OCI-LY1 (cell line): ENCODE results near the gene ITGA1.

Experiments used
- H2AFZ ChIP-seq: fragments of 200-600 bp; sonication (generic), shearing (Covaris generic); 2 replicates; pipeline ENCODE4 v1.6.0; 2014; ENCODE audit warnings: antibody characterized with exemption, mild to moderate bottlenecking, low read length
- H3F3A ChIP-seq: fragments of 200-600 bp; sonication (generic), shearing (Covaris generic); 2 replicates; pipeline ENCODE4 v1.6.0; 2014; ENCODE audit warnings: mild to moderate bottlenecking, antibody characterized with exemption, low read length, moderate library complexity; ENCODE audit not compliant: insufficient read depth
- H3K27ac ChIP-seq: fragments of 200-600 bp; sonication (generic); 2 replicates; pipeline ENCODE4 v1.5.1; 2014; ENCODE audit warnings: low read length, mixed run types, mild to moderate bottlenecking, low read depth; ENCODE audit not compliant: poor library complexity, severe bottlenecking
- H3K27me3 ChIP-seq: fragments of 200-600 bp; sonication (generic); 2 replicates; pipeline ENCODE4 v1.6.0; 2014; ENCODE audit warnings: antibody characterized with exemption, mild to moderate bottlenecking, low read length, moderate library complexity; ENCODE audit not compliant: insufficient read depth
- H3K36me3 ChIP-seq: fragments of 200-600 bp; sonication (generic); 2 replicates; pipeline ENCODE4 v1.6.1; 2014; ENCODE audit warnings: mild to moderate bottlenecking, antibody characterized with exemption, low read length, moderate library complexity, mixed read lengths; ENCODE audit not compliant: insufficient read depth
- H3K4me1 ChIP-seq: fragments of 200-600 bp; sonication (generic); 2 replicates; pipeline ENCODE4 v1.5.1; 2014; ENCODE audit warnings: mild to moderate bottlenecking, low read length, moderate library complexity; ENCODE audit not compliant: insufficient read depth, severe bottlenecking
- H3K4me2 ChIP-seq: fragments of 200-600 bp; sonication (generic), shearing (Covaris generic); 2 replicates; pipeline ENCODE4 v1.6.1; 2014; ENCODE audit warnings: low read length
- H3K4me3 ChIP-seq: fragments of 200-600 bp; sonication (generic); 2 replicates; pipeline ENCODE4 v1.5.1; 2014; ENCODE audit warnings: low read length, low read depth, mild to moderate bottlenecking, mixed read lengths; ENCODE audit not compliant: poor library complexity, severe bottlenecking
- H3K79me2 ChIP-seq: fragments of 200-600 bp; shearing (Covaris generic); 2 replicates; pipeline ENCODE4 v1.6.1; 2016; ENCODE audit warnings: mixed run types, low read length, mixed read lengths; ENCODE audit not compliant: insufficient read depth
- H3K9ac ChIP-seq: fragments of 200-600 bp; sonication (generic), shearing (Covaris generic); 2 replicates; pipeline ENCODE4 v1.6.1; 2014; ENCODE audit warnings: mild to moderate bottlenecking, low read length, mixed read lengths
- H3K9me2 ChIP-seq: fragments of 200-600 bp; sonication (generic), shearing (Covaris generic); 2 replicates; pipeline ENCODE4 v1.6.1; 2014; ENCODE audit warnings: low read depth, mild to moderate bottlenecking, low read length, mixed read lengths
- H3K9me3 ChIP-seq: fragments of 200-600 bp; shearing (Covaris generic); 2 replicates; pipeline ENCODE4 v1.6.1; 2014; ENCODE audit warnings: low read length, mixed read lengths
- H4K20me1 ChIP-seq: fragments of 200-600 bp; sonication (generic), shearing (Covaris generic); 2 replicates; pipeline ENCODE4 v1.6.0; 2016; ENCODE audit warnings: mild to moderate bottlenecking, low read length; ENCODE audit not compliant: insufficient read depth
- CTCF ChIP-seq: fragments of 200-600 bp; sonication (generic), shearing (Covaris generic); IDR thresholded peaks from 2 replicates; pipeline ENCODE4 v1.5.1; 2017; ENCODE audit warnings: mild to moderate bottlenecking, antibody characterized with exemption, low read length, moderate library complexity, mixed read lengths
- EZH2 ChIP-seq: fragments of 200-600 bp; sonication (generic), shearing (Covaris generic); IDR thresholded peaks from 2 replicates; pipeline ENCODE4 v1.8.0; 2017; ENCODE audit warnings: borderline replicate concordance, mixed run types, mild to moderate bottlenecking, antibody characterized with exemption, low read length, moderate library complexity, mixed read lengths

Gene ITGA1

GRCh38 chr5:52996979-52997378, 209.3 kb downstream of the ITGA1 start:
- no peak overlapping the region for H3K27ac ChIP-seq
- TF ChIP-seq EZH2 (no peak), CTCF (no peak)
- no peaks in the 10 kb centered on the region for H3K79me2 ChIP-seq
- no peaks in the 10 kb centered on the region for H3K4me1 ChIP-seq
- no peak overlapping the region for H3K9ac ChIP-seq
- H3K4me2 ChIP-seq: no peak overlapping the region
- H2AFZ ChIP-seq: no peak overlapping the region
- H3K27me3 ChIP-seq: no peaks in the 10 kb centered on the region
- no peaks in the 10 kb centered on the region for H4K20me1 ChIP-seq
- no peaks in the 10 kb centered on the region for H3K36me3 ChIP-seq
- H3K4me3 ChIP-seq: no peak overlapping the region
- no peaks in the 10 kb centered on the region for H3K9me2 ChIP-seq
- no peaks in the 10 kb centered on the region for H3F3A ChIP-seq
- no peaks in the 10 kb centered on the region for H3K9me3 ChIP-seq

- H3K27me3 ChIP-seq: no peaks in the 10 kb centered on the region
- no peak overlapping the region for H3K4me2 ChIP-seq
- H2AFZ ChIP-seq: no peak overlapping the region
- H3K4me3 ChIP-seq: no peak overlapping the region
- H3F3A ChIP-seq: no peaks in the 10 kb centered on the region
- no peaks in the 10 kb centered on the region for H3K9me2 ChIP-seq
- no peak overlapping the region for H3K9ac ChIP-seq
- H3K9me3 ChIP-seq: no peaks in the 10 kb centered on the region
- no peak overlapping the region for H3K27ac ChIP-seq
- no peaks in the 10 kb centered on the region for H3K4me1 ChIP-seq
- no peaks in the 10 kb centered on the region for H3K36me3 ChIP-seq
- TF ChIP-seq EZH2 (no peak), CTCF (no peak)
- H4K20me1 ChIP-seq: no peaks in the 10 kb centered on the region
- H3K79me2 ChIP-seq: no peaks in the 10 kb centered on the region
Measured at GRCh38 chr5:52997424-52997823, 209.7 kb downstream of the ITGA1 start.

- Histone ChIP-seq H3K36me3 (no peaks in the 10 kb centered on the region), H3K4me1 (no peaks in the 10 kb centered on the region), H2AFZ (no peak overlapping the region), H3K4me2 (no peak overlapping the region), H3K27me3 (no peaks in the 10 kb centered on the region), H3K27ac (no peak overlapping the region), H3K9me3 (no peaks in the 10 kb centered on the region), H3K79me2 (no peaks in the 10 kb centered on the region), H3F3A (no peaks in the 10 kb centered on the region), H3K9ac (no peak overlapping the region), H4K20me1 (no peaks in the 10 kb centered on the region), H3K9me2 (no peaks in the 10 kb centered on the region), H3K4me3 (no peak overlapping the region)
- TF ChIP-seq CTCF: no peak
- TF ChIP-seq EZH2: no peak
Measured at GRCh38 chr5:52998552-52999313, 211.0 kb downstream of the ITGA1 start.
